ENCODE measurements around the gene MTMR12. TPM values are rescaled to one million over a fixed set of nuclear protein-coding genes. Genes with fewer than 3 reads are reported as not detected.

MTMR12 gene
- total and polyA plus RNA-seq, 2 donors (not counting 1 experiment from before 2014, with no cell fraction given): 18.5 to 18.6 TPM

DNA sequence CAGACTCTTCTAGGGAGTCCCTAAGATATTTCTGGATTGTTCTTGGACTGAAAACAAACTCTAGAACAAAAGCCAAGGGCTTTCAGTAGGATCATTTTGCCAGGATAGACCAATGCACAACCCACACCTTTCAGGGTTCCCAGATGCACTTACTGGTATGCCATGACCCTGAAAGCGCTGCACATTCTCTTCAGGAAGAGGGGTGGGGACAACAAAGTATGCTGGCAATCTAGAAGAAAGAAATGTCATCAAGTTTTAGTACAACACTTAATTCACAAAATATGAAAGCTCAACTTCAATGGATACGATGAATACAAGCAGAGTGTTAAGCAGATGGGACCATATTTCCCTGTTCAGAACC is 57.2 kb downstream of the MTMR12 start:
- no peak for TF ChIP-seq EZH2 (IDR thresholded peaks at IDR 0.05; ENCODE audit: low read length, missing control alignments)
- TF ChIP-seq, protein P1, sequence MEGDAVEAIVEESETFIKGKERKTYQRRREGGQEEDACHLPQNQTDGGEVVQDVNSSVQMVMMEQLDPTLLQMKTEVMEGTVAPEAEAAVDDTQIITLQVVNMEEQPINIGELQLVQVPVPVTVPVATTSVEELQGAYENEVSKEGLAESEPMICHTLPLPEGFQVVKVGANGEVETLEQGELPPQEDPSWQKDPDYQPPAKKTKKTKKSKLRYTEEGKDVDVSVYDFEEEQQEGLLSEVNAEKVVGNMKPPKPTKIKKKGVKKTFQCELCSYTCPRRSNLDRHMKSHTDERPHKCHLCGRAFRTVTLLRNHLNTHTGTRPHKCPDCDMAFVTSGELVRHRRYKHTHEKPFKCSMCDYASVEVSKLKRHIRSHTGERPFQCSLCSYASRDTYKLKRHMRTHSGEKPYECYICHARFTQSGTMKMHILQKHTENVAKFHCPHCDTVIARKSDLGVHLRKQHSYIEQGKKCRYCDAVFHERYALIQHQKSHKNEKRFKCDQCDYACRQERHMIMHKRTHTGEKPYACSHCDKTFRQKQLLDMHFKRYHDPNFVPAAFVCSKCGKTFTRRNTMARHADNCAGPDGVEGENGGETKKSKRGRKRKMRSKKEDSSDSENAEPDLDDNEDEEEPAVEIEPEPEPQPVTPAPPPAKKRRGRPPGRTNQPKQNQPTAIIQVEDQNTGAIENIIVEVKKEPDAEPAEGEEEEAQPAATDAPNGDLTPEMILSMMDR (conservative IDR thresholded peaks at IDR 0.05 in 1 of 2, IDR thresholded peaks at IDR 0.05 in 1 of 2; ENCODE audit: low read depth in 1 of 2, low read length in 2 of 2): no peak
- no peaks in the 10 kb centered on the region for H3K27me3 ChIP-seq (ENCODE audit: control insufficient read depth, insufficient read depth, low read length)
- no peak overlapping the region for H3K4me3 ChIP-seq (replicated peaks in 1 of 4; ENCODE audit: control extremely low read depth in 1 of 4, insufficient read depth in 1 of 4, low read depth in 3 of 4, low read length in 4 of 4)
- H4K20me1 ChIP-seq (ENCODE audit: control insufficient read depth, extremely low read depth, insufficient read depth, low read length): no peaks in the 10 kb centered on the region
- H3K79me2 ChIP-seq (ENCODE audit: control insufficient read depth, insufficient read depth, low read length): no peaks in the 10 kb centered on the region
- H3K4me1 ChIP-seq (ENCODE audit: control insufficient read depth, extremely low read depth, insufficient read depth, low read length): no peaks in the 10 kb centered on the region
- no peak overlapping the region for H3K4me2 ChIP-seq (ENCODE audit: extremely low read depth, insufficient read depth, low read length)
- DNase-seq (ENCODE audit: low read depth in 2 of 2): no peak
- H3K36me3 ChIP-seq (ENCODE audit: control insufficient read depth, insufficient read depth, low read length): no peaks in the 10 kb centered on the region
- no peaks in the 10 kb centered on the region for H3K9me3 ChIP-seq (ENCODE audit: control insufficient read depth, insufficient read depth, low read depth, low read length)
- H3K27ac ChIP-seq (ENCODE audit: insufficient read depth, low read length): no peak overlapping the region
- no peak overlapping the region for H2AFZ ChIP-seq (ENCODE audit: low read length)
- no peak overlapping the region for H3K9ac ChIP-seq (ENCODE audit: insufficient read depth, low read length)

DNA sequence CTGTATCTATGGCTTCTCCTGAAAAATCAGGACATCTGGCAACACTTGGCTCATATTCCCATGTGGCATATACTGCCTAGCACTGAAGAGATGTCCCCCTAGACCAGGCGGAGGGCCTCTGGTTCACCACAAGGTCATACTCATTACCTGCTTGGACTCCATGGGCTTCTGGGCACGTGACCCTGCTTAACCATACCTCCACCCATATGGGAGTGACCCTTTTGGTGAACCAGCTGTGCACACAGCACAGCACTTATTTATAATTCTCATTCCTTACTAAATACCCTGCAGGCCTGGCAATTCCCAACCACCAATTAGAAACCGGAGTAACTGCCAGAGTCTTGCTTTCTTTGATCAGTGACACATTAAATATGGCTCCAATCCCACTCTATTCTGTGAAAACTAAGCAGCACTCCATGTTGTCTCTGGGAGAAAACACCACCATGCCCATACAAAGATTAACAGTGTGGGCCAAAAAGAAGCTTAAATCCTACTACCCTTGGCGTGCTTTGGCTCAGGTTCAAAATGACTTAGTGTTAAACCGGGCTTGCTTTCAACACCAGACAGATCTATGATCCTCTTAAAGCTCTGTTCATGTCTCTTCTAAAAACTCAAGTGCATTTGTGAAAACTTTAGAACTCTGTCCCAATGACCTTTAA is 57.7 kb downstream of the MTMR12 start:
- H3K27me3 ChIP-seq (ENCODE audit: control insufficient read depth, insufficient read depth, low read length): no peaks in the 10 kb centered on the region
- no peaks in the 10 kb centered on the region for H3K9me3 ChIP-seq (ENCODE audit: control insufficient read depth, insufficient read depth, low read depth, low read length)
- H2AFZ ChIP-seq (ENCODE audit: low read length): no peak overlapping the region
- H3K27ac ChIP-seq (ENCODE audit: insufficient read depth, low read length): no peak overlapping the region
- H3K36me3 ChIP-seq (ENCODE audit: control insufficient read depth, insufficient read depth, low read length): no peaks in the 10 kb centered on the region
- H3K79me2 ChIP-seq (ENCODE audit: control insufficient read depth, insufficient read depth, low read length): no peaks in the 10 kb centered on the region
- no peaks in the 10 kb centered on the region for H4K20me1 ChIP-seq (ENCODE audit: control insufficient read depth, extremely low read depth, insufficient read depth, low read length)
- no peaks in the 10 kb centered on the region for H3K4me1 ChIP-seq (ENCODE audit: control insufficient read depth, extremely low read depth, insufficient read depth, low read length)
- no peak overlapping the region for H3K9ac ChIP-seq (ENCODE audit: insufficient read depth, low read length)
- TF ChIP-seq, protein P1 (conservative IDR thresholded peaks at IDR 0.05 in 1 of 2, IDR thresholded peaks at IDR 0.05 in 1 of 2; ENCODE audit: low read depth in 1 of 2, low read length in 2 of 2): no peak
- no peak for TF ChIP-seq EZH2 (IDR thresholded peaks at IDR 0.05; ENCODE audit: low read length, missing control alignments)
- H3K4me2 ChIP-seq (ENCODE audit: extremely low read depth, insufficient read depth, low read length): no peak overlapping the region
- no peak overlapping the region for H3K4me3 ChIP-seq (replicated peaks in 1 of 4; ENCODE audit: control extremely low read depth in 1 of 4, insufficient read depth in 1 of 4, low read depth in 3 of 4, low read length in 4 of 4)
- peak; percentile 32 to 57 for DNase-seq (ENCODE audit: low read depth in 2 of 2)

DNA sequence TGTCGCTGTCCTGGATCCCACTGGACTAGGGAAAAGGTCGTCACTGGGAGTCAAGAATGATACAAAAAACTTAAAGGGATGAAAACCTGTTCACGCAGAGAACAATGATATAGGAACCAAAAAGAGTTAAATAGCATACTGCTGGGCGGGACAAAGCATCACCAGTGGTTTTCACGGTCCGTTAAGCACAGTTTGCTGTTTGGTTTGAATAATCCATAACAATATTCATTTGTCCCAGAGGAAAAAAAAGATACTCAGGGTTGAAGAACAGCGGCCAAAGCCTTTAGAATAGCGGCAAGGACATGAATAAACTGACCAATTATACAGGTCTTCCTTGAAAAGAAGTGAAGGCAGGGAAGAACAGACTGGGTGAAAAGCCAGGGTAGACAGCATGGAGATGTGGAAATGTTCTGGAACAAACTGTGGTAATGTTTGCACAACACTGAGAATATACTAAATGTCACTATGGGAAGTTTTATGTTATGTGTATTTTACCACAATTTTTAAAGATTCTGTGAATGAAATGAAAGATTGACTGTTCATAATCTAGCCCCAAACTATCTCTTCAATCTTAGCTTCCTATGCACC is 60.8 kb downstream of the MTMR12 start:
- Histone ChIP-seq H3K4me1 (ENCODE audit: control insufficient read depth, extremely low read depth, insufficient read depth, low read length) (no peaks in the 10 kb centered on the region), H3K9ac (ENCODE audit: insufficient read depth, low read length) (no peak overlapping the region), H3K36me3 (ENCODE audit: control insufficient read depth, insufficient read depth, low read length) (peaks cover 1% of the 10 kb centered on the region), H3K4me3 (replicated peaks in 1 of 4; ENCODE audit: control extremely low read depth in 1 of 4, insufficient read depth in 1 of 4, low read depth in 3 of 4, low read length in 4 of 4) (no peak overlapping the region), H3K9me3 (ENCODE audit: control insufficient read depth, insufficient read depth, low read depth, low read length) (no peaks in the 10 kb centered on the region), H3K79me2 (ENCODE audit: control insufficient read depth, insufficient read depth, low read length) (no peaks in the 10 kb centered on the region), H2AFZ (ENCODE audit: low read length) (no peak overlapping the region), H4K20me1 (ENCODE audit: control insufficient read depth, extremely low read depth, insufficient read depth, low read length) (no peaks in the 10 kb centered on the region), H3K4me2 (ENCODE audit: extremely low read depth, insufficient read depth, low read length) (no peak overlapping the region), H3K27me3 (ENCODE audit: control insufficient read depth, insufficient read depth, low read length) (no peaks in the 10 kb centered on the region), H3K27ac (ENCODE audit: insufficient read depth, low read length) (no peak overlapping the region)
- peak in 1 of 2 donors; percentile 24 for DNase-seq (ENCODE audit: low read depth in 2 of 2)
- no peak for TF ChIP-seq EZH2 (IDR thresholded peaks at IDR 0.05; ENCODE audit: low read length, missing control alignments)
- TF ChIP-seq, protein P1 (conservative IDR thresholded peaks at IDR 0.05 in 1 of 2, IDR thresholded peaks at IDR 0.05 in 1 of 2; ENCODE audit: low read depth in 1 of 2, low read length in 2 of 2): no peak

Data from fibroblast of lung (primary cell).